ENCODE data around the gene MAGIX.

- TF ChIP-seq CTCF (IDR thresholded peaks at IDR 0.05; ENCODE audit: insufficient read depth, low read length, poor library complexity, severe bottlenecking) (no peak), EZH2phosphoT487 (conservative IDR thresholded peaks at IDR 0.05; ENCODE audit: low read length) (no peak)
These were observed 27.0 kb downstream of the MAGIX start for GRCh38 chrX:49189606-49190005.

Measured in SU-DHL-6 (cell line).